NCI-H146 (cell line): ENCODE data around the gene S1PR4.
"Not testable (repeated sequence)": the region's sequence is repeated elsewhere in the genome, so short reads cannot be mapped to it uniquely, and the experiment has no call there.

Source experiments
- DNase-seq: peaks from one replicate; lab custom pipeline; 2025; lab: John Stamatoyannopoulos, UW

S1PR4 gene

GRCh38 chr19:3152419-3152780, 26.2 kb upstream of the S1PR4 start:
- DNase-seq, result no peak

- no peak for DNase-seq
Measured at GRCh38 chr19:3153286-3154230, 25.0 kb upstream of the S1PR4 start.

GRCh38 chr19:3154447-3154846, 24.1 kb upstream of the S1PR4 start:
- not testable (repeated sequence) for DNase-seq

GRCh38 chr19:3154957-3155736, 23.4 kb upstream of the S1PR4 start:
- no peak for DNase-seq

GRCh38 chr19:3157096-3157845, 21.3 kb upstream of the S1PR4 start:
- DNase-seq, result no peak

GRCh38 chr19:3159565-3159964, 19.0 kb upstream of the S1PR4 start:
- DNase-seq, result no peak

- no peak for DNase-seq
Measured at GRCh38 chr19:3160219-3160618, 18.4 kb upstream of the S1PR4 start.

GRCh38 chr19:3161453-3161852, 17.1 kb upstream of the S1PR4 start:
- DNase-seq, result no peak

- no peak for DNase-seq
Measured at GRCh38 chr19:3162418-3163229, 15.9 kb upstream of the S1PR4 start.

GRCh38 chr19:3163230-3163886, 15.2 kb upstream of the S1PR4 start:
- peak; percentile 57 for DNase-seq

- DNase-seq, result no peak
Measured at GRCh38 chr19:3163943-3164342, 14.6 kb upstream of the S1PR4 start.

GRCh38 chr19:3167533-3168272, 10.9 kb upstream of the S1PR4 start:
- DNase-seq, result no peak

GRCh38 chr19:3171894-3172672, 6.5 kb upstream of the S1PR4 start:
- DNase-seq, result no peak

GRCh38 chr19:3172673-3173000, 5.9 kb upstream of the S1PR4 start:
- not testable (repeated sequence) for DNase-seq

- DNase-seq, result no peak
Measured at GRCh38 chr19:3175781-3176714, 2.5 kb upstream of the S1PR4 start.

GRCh38 chr19:3176715-3177501, 1.7 kb upstream of the S1PR4 start:
- no peak for DNase-seq

GRCh38 chr19:3178973-3179738, 587 bp downstream of the S1PR4 start:
- no peak for DNase-seq
